Nucleus accumbens (tissue), 56 donors: ENCODE results near the gene PAPOLB.

Experiments
- DNase-seq, 56 donors: peaks; one replicate each; lab custom pipeline; 2025; lab: John Stamatoyannopoulos, UW

PAPOLB gene

DNA sequence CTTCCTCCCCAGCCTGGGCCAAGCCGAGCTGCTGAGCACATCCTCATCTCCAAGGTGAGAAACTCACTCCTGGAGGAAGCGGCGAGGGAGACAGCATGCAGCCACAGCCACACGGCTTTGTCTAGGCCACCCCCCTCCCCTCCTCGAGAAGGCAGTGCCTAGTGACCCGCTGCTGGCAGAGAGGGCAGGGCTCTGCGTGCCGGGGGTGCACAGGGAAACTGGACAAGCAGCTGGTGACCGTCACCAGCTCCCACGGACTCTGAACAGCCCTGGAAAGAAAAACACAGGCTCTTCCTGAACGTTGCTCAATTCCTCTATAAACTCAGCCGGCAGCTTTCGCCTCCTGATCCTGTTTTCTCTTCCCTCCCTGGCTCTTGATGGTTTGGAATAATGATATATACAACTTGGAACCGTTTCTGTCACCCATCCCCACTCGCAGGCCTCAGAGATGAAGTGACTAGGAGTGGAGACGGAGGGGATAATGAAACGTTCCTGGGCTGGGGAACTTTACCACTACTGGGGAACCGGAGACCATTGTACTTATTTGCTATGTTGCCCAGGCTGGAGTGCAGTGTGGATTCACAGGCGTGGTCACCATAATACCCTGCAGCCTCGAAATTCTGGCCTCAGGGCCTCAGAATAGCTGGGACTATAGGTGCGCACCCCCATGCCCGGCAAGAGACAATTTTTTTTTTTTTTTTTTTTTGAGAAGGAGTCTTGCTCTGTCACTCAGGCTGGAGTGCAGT is 19.3 kb downstream of the PAPOLB start:
- DNase-seq: no peak

DNA sequence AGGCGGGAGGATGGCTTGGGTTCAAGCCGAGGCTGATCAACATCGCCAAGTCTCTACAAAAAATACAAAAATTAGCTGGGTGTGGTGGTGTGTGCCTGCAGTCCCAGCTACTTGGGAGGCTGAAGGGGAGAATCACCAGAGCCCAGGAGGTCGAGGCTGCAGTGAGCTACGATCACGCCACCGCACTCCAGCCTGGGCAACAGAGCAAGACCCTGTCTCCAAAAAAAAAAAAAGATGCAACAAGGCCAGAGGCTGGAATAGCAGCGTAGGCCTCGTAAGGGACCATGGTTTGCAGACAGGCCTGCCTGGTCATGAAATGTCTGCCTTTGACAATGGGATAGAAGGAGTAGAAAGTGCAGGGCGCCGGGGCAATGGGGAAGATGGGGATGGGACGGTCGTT is 20.0 kb downstream of the PAPOLB start:
- no peak for DNase-seq

DNA sequence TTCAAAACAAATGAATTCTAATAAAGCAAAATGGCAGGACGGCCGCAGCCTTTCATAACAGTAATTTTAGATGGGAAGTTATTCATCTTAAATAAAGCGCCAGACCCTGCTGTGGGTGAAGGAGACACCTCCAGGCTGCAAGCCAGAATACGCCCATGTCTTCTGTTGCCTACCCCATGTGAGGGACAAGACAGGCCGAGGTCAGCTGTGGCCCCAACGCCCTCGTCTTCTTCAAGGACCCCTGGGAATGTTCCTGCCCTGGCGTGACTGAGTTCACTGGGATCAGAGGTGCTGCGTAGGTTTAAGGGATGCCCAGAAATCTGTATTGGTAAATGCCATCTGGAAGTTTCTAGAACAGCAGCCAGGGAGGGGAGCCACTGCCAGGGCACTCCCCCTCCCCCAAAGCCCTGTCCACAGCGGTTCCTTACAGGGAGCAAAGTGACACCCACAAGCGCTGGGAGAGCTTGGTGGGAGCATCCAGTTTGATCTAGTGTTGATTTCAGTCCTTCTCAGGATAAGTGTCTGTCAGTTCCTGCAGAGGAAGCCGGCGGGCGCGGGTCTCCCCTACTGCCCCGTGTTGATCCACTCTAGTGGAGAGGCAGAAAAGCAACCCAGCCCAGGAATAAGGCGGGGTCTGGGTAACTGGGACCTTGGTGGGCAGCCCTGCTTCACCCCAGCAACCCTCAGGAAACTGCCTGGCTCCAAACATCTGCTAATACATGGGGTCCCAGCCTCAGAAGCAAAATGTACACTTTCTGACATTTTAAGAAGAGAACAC is 20.6 kb downstream of the PAPOLB start:
- DNase-seq: no peak

DNA sequence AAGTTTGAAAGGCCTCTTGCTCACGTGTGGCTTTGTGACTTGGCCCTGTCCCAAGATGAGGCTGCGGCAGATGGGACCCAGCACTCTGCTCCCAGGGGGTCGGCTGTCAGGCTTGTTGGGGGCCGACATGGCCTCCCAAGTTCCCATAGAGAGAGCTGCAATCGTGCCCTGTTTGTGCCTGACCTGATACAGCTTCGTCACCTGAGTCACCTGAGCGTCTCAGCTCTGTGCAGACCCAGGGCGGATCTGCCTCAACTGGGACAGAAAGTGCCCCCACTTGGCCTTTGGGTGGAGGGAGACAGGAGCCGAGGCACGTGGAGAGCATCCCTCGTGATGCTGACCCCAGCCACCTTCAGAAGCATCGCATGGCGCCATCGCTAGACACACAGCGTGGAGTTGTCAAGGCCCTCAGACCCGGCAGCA is 21.7 kb downstream of the PAPOLB start:
- no peak for DNase-seq

DNA sequence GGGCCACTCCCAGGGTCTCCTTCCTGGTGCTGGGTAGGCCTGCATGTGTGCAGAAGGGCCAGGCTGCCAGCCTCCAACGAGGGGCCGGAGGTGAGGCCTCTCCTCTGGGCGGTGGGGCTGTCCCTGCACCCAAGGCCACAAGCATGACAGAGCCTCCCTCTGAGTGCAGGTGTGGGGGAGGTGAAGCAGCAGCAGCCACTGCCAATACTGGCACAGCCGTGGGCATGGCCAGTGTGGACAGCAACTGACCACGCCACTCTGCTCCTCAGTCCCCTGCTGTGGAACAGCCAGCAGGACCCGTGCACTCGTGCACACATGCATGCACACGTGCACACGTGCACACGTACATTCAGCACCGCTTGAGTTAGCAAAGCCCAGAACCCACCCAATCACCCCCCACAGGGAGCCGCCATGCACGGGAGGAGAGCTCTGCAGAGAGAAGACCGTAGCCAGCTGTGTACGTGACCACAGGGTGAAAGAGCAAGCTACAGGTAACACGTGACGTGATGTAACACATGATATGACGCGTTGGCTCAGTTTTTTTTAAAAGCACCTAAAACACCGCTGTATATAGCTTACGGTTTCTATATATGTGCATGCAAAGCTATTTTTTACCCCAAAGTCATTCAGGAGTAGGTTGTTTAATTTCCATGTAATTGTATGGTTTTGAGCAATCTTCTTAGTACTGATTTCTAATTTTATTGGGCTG is 23.1 kb downstream of the PAPOLB start:
- DNase-seq: no peak

DNA sequence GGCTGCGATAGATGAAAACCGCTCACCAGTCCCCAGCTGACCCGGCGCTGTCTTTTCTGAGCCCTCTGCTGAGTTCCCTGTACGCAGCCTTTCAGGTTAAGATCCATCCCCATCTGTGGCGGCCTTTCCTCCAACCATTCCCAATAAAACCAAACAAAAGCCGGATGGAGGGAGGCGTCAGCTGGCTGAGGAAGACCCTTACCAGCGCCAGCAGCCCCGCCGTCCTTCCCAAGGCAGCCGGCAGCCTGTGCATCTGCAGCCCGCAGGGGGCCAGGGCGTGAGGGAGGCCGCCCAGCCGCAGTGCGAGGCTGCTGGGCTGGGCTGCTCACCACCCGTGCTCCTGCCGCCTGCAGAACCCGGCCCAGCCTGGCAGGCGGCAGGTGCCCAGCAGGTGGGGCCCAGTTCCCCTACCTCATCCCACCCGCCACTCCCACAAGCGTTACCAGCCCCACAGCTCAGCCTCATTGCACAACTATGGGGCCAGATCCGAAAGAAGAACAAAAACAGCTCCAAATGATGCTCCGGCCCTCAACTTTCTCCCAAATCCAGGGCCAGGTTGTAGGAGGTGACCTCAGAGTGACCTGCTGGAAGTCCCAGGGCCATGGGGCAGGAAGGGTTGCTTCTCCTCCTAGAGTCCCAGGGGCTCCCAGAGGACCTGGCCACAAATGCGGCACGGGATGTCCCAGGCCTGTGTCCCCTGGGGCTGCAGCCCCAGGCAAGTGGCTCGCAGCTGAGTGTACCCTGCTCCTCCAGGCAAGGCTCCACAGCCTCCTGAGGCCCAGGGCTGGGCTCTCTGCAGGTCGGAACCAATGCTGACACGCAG is 23.8 kb downstream of the PAPOLB start:
- DNase-seq: no peak

DNA sequence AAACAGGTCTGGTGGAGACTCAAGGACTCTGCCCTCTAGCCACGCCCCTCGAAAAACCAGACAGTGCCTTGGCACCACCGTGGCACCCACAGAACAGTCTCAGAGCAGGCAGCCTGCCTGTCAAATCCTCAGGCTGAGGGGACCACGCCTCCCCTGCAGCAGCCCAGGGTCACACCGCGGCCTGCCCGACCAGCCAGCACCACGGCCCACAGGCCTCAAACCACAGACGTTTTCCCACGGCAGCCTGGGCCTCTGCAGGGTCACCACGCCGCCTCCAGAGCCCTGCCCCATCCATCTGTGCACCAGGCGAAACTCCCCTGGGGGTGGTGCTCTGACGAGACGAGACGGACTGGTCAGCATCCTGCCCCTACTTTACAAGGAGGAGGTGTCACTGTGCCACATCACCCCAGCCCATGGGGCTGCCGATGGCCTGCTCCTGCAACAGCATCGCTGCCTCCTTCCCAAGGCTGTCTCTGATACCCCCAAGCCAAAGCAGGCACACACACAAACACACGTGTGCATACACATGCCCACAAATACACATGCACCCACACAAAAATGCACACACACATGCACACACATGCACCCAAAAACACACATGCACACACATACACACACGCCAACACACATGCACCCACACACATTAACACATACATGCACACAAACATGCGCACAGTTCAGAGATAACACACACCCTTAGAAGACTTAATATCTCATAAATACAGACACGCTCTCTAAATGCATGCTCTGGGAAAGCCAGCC is 24.6 kb downstream of the PAPOLB start:
- DNase-seq: no peak

DNA sequence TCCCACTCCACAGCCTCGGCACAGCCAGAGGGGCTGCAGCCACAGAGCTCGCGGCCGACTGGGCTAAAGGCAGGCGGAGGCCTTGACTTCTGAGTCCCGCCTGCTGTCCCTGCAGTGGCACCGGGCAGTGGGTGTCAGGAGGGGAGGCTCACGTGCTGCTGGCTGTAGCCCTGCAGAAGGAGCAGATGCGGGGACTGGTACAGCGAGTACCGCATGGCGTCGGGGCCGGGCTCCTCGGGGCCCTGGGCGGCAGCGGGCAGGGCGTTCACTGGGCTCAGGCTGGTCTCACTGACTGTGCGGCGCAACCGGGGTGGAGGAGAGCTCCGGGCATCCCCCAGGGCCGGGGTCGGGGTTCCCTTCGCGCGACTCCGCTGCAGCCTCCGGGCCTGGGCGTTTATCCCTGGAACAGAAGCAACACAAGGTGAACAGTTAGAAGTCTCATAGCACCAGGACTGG is 25.6 kb downstream of the PAPOLB start:
- DNase-seq: no peak

DNA sequence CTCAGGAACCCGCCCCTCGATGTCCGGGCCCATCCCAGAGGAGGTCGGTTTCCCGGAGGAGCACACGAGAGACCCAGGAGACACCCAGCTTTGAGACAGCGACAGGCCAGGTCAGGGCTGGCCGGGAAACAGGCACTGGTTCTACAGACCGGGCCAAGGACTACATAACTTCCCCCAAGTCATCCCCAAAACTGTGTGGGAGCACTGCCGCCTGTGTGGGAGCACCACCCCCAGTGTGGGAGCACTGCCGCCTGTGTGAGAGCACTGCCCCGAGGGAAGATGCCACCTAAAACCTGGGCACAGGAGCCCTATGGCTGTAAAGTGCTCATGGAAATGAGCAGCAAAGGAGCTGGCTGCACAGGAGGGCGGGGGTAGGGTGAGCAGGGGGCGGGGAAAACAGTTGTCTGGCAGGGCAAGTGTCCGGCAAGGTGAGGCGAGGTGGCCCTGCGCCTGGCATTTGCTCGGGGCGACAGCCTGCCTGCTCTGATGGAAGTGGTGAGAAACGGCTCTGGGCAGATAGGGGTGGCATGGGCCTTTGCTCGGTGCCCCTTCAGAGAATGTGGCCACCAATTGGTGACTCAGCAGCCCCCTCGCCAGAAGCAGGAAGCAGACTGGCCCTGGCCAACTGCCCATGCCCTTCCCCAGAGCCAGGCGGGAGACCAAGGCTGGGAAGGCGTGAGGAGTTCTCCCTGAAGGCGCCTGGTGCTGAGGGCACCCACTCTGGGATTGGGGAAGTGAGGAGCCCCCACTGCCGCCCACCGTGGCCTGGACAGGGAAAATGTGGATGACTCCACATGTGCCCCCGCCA is 26.2 kb downstream of the PAPOLB start:
- no peak for DNase-seq

DNA sequence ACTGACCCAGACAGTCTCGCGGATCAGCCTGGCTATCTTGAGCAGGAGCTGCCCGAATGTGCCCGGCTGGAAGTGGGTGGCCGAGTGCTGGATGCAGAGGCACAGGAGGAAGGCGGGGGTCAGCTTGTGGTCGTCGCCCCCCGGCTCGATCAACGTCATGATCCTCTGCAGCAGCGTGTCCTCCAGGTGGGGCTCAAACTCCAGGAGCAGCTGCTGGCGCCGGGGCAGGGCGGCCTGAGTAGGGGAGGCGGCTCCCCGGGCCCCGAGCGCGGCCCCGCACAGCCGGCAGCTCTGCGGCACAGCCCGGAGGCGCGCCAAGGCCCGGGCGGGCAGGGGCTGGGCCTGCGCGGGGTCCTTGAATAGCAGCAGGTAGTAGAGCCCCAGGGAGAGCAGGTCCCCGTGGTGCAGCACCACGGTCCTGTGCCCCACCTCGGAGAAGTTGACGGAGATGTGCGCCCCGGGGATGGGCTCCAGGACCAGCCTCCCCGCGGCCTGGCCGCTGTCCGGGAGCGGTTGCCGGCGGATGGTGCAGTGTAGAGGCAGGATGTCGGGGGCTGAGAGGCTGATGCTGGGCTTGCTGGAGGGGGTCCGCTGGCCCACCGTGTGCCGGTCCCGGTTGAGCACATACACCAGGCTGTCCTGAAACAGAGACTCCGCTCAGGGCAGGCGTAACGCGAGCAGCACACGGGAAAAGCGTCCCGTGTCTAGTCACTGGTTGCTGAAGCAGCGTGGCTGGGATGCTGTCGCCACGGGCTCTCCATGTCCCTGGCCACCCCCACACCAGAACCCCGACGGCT is 27.0 kb downstream of the PAPOLB start:
- no peak for DNase-seq

DNA sequence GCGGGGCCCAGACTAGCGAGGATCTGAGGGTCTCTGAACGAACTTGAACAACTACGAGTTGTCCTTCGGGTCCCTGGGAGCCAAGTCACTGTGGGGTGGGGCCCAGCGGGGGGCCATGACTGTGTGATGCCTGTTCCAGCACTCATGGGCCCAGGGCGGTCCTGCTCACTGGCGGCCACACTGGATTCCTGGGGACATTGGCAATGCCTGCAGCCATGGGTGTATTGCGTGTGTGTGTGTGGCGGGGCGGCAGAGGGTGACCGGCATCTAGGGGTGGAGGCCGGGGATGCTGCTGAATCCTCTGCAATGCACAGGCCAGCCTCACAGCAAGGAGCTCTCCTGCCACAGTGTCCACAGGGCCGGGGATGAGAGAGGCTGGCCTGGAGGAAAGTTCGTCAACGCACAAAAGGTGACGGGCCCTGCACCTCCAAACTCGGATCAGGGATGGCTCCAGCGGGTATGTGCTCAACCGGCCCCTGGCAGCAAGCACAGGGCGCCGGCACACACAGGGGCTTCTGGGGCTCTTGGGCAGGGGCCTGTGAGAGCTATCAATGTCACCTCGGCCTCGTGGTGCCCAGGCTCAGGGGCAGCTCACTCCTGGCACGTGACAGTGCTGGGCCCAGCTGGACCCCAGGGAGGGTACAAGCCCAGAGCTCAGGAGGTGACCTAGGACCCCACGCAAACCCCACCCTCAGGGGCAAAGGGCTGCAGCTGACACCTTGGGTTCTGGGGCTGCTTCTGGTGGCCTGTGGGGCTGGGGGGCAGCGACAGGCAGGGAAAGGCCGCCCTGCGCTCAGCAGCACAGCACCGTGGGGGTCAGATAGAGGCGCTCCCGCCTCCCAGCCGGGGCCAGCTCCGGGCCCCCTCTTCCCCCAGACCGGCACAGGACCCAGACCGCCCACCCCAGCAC is 27.9 kb downstream of the PAPOLB start:
- no peak for DNase-seq

DNA sequence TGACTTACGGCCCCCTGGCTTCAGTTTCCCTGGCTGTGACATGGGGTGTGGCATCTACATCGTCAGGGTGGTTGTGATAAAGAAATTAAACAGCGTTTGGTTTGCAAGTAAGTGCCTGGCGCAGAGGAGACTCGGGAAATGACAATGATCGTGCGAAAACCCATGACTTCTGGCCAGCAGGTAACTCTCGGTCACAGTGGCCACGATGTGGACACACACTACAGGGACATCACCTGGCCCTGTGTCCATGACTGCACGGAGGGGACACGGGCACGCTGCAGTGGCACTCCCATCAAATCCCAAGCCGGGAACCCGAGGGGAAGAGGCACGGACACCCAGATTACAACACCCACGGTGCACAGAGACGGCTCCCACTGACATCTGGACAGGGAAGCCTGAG is 28.7 kb downstream of the PAPOLB start:
- no peak for DNase-seq

DNA sequence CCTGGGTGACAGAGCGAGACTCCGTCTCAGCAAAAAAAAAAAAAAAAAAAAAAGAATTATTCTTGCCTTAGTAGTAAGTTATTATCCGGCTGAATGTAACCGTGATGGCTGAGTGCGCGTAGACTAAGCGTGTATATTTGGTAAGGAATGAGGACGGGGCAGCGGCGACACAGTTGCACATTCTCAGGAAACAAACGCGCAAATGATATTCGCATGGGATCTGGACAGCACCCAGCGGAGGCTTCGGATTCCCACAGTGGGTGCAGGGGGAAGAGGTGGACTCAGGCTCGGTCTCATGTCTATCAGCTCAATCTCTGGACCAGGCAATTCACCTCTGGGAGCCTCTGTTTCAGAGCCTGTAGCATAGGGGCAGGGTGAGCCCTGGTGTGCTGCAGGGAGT is 29.1 kb downstream of the PAPOLB start:
- DNase-seq: no peak

DNA sequence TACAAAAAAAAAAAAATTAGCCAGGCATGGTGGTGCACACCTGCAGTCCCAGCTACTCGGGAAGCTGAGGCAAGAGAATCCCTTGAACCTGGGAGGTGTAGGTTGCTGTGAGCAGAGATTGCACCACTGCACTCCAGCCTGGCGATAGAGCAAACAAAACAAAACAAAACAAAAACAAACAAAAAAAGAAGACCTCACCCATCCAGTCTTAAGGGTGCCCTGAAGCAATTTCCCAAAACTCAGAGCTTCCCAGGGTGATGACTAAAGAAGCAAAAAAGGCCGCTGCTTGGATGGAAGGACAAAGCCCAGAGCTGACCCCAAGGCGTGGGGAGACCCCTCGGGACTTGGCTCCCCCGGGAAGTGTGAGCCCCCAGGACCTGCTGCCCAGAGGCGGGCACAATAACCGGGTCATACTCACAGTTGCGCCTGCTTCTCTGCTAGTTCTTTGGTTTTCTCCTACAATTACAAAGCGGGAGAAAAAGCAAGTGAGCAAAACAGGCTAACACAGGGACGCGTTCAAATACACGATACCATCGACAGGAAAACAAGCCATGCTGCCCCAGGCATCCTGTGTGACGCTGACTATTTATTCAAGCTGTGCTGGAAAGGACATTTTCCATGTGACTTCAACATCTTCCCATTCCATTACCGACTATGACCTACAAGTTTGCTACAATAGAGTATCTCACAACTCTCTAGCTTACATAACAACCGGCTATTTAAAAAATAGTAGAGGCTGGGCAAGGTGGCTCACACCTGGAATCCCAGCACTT is 29.9 kb downstream of the PAPOLB start:
- DNase-seq: no peak

DNA sequence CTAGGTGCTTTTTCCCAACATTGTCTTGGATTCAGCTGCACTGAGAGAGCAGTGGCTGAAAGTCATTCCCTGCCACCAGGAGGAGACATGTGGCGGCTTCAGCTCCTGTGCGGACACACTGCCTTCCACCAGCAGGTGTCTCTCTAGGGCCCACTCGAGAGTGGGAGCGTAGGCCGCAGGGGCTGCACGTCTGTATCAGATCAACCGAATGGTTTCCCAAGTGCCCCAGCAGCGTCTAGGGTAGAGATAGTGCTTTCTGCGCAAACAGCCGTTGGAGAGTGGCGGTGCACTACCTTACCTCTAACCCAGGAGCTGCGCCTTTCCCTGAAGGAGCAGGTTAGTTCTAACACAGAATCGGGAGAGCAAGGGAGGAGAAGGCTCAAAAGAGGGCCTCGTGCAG is 31.7 kb downstream of the PAPOLB start:
- DNase-seq: peak in 20 of 56 donors; percentile 2 to 59 (median 22)

DNA sequence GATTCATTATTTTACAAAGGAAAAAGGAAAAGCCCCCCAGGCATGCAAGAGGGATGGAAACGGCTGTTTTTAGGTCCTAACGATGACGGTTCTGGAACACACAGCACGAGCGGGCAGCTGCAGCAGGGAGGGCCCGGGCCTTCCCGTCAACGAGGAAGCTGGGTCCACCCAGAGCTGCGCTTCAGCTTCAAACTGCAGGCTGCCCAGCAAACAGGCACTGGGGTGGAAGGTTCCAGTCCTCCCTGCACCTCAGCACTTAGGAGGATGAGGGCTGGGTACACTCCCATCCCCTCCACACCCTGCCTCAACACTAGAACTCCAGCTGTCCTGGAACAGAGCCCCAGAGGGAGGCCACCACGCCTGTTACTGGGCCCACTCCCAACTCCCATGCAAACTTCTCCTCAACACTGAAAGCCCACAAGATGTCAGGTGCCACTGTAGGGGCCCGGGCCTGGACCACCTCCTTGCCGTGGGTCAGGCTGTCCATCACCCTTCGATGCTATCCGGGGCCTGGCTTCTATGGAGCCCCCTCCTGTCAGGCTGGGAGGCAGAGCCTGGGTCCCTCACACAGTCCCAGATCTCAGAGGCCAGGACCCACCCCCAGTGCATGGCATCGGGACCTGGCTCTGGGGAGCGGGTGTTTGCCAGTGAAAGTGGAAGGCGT is 33.0 kb downstream of the PAPOLB start:
- no peak for DNase-seq
